ENCODE results near the gene ADAMTS14.

DNA sequence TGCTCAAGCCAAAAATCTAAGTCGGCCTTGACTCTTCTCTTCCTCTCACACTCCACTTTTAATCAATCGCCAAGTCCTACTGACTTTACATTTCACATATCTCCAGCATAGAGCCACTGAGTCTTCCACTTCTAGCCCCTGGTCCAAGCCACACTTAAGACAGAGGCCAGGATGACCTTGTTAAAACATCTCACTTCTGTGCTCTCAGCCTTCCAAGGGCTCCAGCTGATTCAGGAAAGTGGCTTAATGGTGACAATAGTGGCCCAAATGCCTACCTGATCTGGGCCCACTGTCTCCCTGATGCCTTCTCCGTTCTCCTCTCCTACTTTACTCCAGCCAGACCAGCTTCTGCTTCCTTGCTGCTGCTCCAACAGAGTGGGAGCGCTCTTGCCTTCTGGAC, 108.5 kb downstream of the ADAMTS14 start:
- TF ChIP-seq, protein P1, sequence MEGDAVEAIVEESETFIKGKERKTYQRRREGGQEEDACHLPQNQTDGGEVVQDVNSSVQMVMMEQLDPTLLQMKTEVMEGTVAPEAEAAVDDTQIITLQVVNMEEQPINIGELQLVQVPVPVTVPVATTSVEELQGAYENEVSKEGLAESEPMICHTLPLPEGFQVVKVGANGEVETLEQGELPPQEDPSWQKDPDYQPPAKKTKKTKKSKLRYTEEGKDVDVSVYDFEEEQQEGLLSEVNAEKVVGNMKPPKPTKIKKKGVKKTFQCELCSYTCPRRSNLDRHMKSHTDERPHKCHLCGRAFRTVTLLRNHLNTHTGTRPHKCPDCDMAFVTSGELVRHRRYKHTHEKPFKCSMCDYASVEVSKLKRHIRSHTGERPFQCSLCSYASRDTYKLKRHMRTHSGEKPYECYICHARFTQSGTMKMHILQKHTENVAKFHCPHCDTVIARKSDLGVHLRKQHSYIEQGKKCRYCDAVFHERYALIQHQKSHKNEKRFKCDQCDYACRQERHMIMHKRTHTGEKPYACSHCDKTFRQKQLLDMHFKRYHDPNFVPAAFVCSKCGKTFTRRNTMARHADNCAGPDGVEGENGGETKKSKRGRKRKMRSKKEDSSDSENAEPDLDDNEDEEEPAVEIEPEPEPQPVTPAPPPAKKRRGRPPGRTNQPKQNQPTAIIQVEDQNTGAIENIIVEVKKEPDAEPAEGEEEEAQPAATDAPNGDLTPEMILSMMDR (IDR thresholded peaks at IDR 0.05), result no peak
- TF ChIP-seq POLR2A (IDR thresholded peaks at IDR 0.05) (no peak), EP300 (IDR thresholded peaks at IDR 0.05) (no peak)

All from tibial nerve (tissue), 4 donors.